AG04449 (cell line): ENCODE results near the gene FADD.
"Not testable (repeated sequence)": the region's sequence is repeated elsewhere in the genome, so short reads cannot be mapped to it uniquely, and the experiment has no call there.

ENCODE experiments used
- CTCF ChIA-PET: fragments of 350-600 bp; formaldehyde crosslinking; extraction: SDS; loops from one replicate; lab custom pipeline; 2021; ENCODE audit warnings: antibody characterized with exemption; lab: Yijun Ruan, JAX
- POLR2A ChIA-PET: fragments of 400-600, 350-600 bp; formaldehyde crosslinking; extraction: SDS; loops from one replicate; lab custom pipeline; 2020; ENCODE audit warnings: antibody characterized with exemption, inconsistent platforms; lab: Yijun Ruan, JAX
- DNase-seq: peaks from one replicate; pipeline ENCODE4 v3.0.0-alpha.2; 2010; ENCODE audit warnings: low read depth, low spot score
- H3K4me3 ChIP-seq: 2 replicates; pipeline ENCODE4 v1.5.1; 2011; ENCODE audit warnings: low read depth, mild to moderate bottlenecking, control low read depth, low read length
- CTCF ChIP-seq: IDR thresholded peaks from one replicate; pipeline ENCODE4 v1.5.1; 2011; ENCODE audit warnings: mild to moderate bottlenecking, moderate library complexity, low read length, control low read depth, inconsistent platforms; ENCODE audit not compliant: insufficient read depth; ENCODE audit errors: missing control alignments

Gene FADD

DNA sequence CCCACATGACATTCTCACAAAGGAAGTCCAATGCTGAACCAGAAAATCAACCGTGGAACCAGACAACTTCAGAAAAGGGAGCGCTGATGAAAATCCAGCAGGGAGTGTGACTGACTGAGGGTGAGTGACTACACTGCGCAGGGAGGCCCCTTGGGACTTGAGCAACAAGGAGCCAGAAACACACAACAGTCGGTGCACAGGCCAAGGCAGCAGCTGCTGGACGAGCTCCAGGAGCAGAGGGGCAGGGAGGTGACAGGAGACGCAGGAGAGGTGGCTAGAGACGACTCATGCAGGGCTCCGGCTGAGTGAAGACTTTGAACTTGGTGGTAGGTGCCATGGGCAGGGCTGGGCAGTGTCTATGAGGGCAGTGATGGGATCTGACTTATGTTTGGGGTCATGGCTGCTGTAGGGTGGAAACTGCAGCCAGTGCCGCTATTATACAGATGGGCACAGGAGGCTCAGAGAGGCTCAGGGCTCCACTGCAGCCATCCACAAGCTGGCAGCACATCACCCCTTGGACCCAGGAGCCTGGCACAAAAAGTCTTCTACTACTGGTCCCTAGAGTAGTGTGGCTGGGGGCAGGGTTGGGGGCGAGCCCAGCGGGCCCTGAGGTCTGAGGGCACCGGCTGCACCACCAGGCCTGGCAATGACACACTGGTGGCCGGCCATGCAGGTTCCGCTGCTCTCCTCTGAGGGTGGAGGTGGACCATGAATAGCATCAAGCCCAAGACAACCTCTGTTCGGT lies 10.3 kb upstream of the FADD start:
- ChIA-PET CTCF (interaction anchor here (0.8 to 2.9 kb wide), 16 partner anchors 7 to 509 kb away, joined by 3 to 26 read pairs (median 5); partner anchors contain the start of gene FADD), POLR2A (no interaction called here)
- no peak overlapping the region for H3K4me3 ChIP-seq
- TF ChIP-seq CTCF, result no peak
- no peak for DNase-seq

GRCh38 chr11:70193411-70194292 lies 9.4 kb upstream of the FADD start:
- no peak for DNase-seq
- POLR2A ChIA-PET, result no interaction called here
- CTCF ChIA-PET, result interaction anchor here (2.9 kb wide), 1 partner anchor 275 kb away, joined by 26 read pairs; no protein-coding TSS in a partner anchor
- no peak overlapping the region for H3K4me3 ChIP-seq
- TF ChIP-seq CTCF, result no peak

- CTCF ChIA-PET, result interaction anchor here (1.1 to 11.3 kb wide), 10 partner anchors 9 to 511 kb away, joined by 3 to 200 read pairs (median 6); no protein-coding TSS in a partner anchor
- TF ChIP-seq CTCF, result no peak
- no peak for DNase-seq
- H3K4me3 ChIP-seq, result no peak overlapping the region
- POLR2A ChIA-PET, result no interaction called here
These were observed 8.0 kb upstream of the FADD start for GRCh38 chr11:70194792-70195791.

DNA sequence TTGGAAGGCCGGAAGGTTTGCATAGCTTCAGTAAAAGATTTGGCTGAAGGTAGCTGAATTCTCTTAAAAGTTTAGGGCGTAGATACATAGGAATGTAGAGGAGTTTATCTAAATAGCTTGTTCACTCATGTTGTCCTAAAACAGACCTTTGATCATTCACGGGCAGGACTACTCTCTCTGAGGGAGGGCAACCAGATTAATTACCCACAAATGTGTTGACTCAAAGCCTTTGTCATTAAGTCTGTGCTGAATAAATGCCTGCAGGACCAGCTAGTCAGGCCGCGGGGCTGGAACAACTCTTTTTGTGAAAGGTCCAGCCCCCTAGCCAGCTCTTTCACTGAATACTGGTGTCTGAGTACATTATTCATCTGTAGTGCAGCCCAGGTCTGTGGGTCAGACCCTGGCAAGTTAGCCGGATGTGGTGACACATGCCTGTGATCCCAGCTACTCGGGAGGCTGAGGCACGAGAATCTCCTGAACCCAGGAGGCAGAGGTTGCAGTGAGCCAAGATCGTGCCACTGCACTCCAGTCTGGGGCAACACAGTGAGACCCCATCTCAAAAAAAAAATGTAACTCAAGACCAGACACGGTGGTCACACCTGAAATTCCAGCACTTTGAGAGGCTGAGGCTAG lies 2.8 kb upstream of the FADD start:
- POLR2A ChIA-PET, result no interaction called here
- CTCF ChIA-PET, result interaction anchor here (0.9 to 11.3 kb wide), 5 partner anchors 8 to 515 kb away, joined by 3 to 200 read pairs (median 5); no protein-coding TSS in a partner anchor
- DNase-seq, result no peak
- TF ChIP-seq CTCF, result no peak
- no peak overlapping the region for H3K4me3 ChIP-seq

GRCh38 chr11:70201047-70201446 lies 2.0 kb upstream of the FADD start:
- POLR2A ChIA-PET, H3K4me3 ChIP-seq, DNase-seq: not testable (repeated sequence)
- CTCF ChIA-PET, result interaction anchor here (1.1 to 11.3 kb wide), 4 partner anchors 9 to 311 kb away, joined by 3 to 200 read pairs (median 6); no protein-coding TSS in a partner anchor
